PC-3 (cell line): Measurements from ENCODE around the gene SLC35F1. TPM values are rescaled to one million over a fixed set of nuclear protein-coding genes. Genes with fewer than 3 reads are reported as not detected.

Source experiments
- ATAC-seq: fragments of 200-7000 bp; cut with Tn5 transposase; 2 replicates; pipeline ENCODE4 v1.9.1; 2020; ENCODE audit warnings: mild to moderate bottlenecking, moderate library complexity
- BruUV-seq: library from RNA; stranded (reverse); fragments of 400-500 nt; replicated peaks from 2 replicates; lab custom pipeline; 2021; lab: Mats Ljungman, UMichigan
- CTCF ChIA-PET: fragments of 300-600 bp; sonication (Branson Sonifier 250); formaldehyde crosslinking; loops from one replicate; lab custom pipeline; 2022; ENCODE audit warnings: antibody characterized with exemption; lab: Charles Lee
- POLR2A ChIA-PET: fragments of 300-600 bp; sonication (Branson Sonifier 250); formaldehyde crosslinking; loops from one replicate; lab custom pipeline; 2022; ENCODE audit warnings: antibody characterized with exemption; ENCODE audit not compliant: unreplicated experiment; lab: Charles Lee
- DNase-seq: peaks from one replicate; pipeline ENCODE4 v3.0.0-alpha.2; 2015
- H2AFZ ChIP-seq: fragments of 300-600 bp; sonication (generic); 2 replicates; pipeline ENCODE4 v1.6.0; 2016; ENCODE audit warnings: antibody characterized with exemption, low read length
- H3F3A ChIP-seq: fragments of 300-600 bp; sonication (generic); one replicate; pipeline ENCODE4 v1.6.0; 2017; ENCODE audit warnings: antibody characterized with exemption, low read length, control low read depth, mild to moderate bottlenecking; ENCODE audit not compliant: unreplicated experiment
- H3K27ac ChIP-seq: fragments of 300-600 bp; sonication (generic); 2 replicates; pipeline ENCODE4 v1.5.1; 2016; ENCODE audit warnings: mild to moderate bottlenecking, low read length
- H3K27me3 ChIP-seq: fragments of 300-600 bp; sonication (generic); 2 replicates; pipeline ENCODE4 v1.6.1; 2016; ENCODE audit warnings: low read length, mixed read lengths
- H3K36me3 ChIP-seq: fragments of 300-600 bp; sonication (generic); 2 replicates; pipeline ENCODE4 v1.6.1; 2016; ENCODE audit warnings: low read depth, mixed run types, low read length, mixed read lengths
- H3K4me1 ChIP-seq: fragments of 300-600 bp; sonication (generic); 2 replicates; pipeline ENCODE4 v1.5.1; 2016; ENCODE audit warnings: low read length; ENCODE audit not compliant: insufficient read depth
- H3K4me2 ChIP-seq: fragments of 300-600 bp; sonication (generic); 2 replicates; pipeline ENCODE4 v1.6.0; 2016; ENCODE audit warnings: low read length
- H3K4me3 ChIP-seq: fragments of 300-600 bp; sonication (generic); 2 replicates; pipeline ENCODE4 v1.5.1; 2016; ENCODE audit warnings: mild to moderate bottlenecking, low read length, mixed read lengths
- H3K79me2 ChIP-seq: fragments of 300-600 bp; sonication (generic); 2 replicates; pipeline ENCODE4 v1.6.1; 2017; ENCODE audit warnings: low read length, mixed read lengths
- H3K9ac ChIP-seq: fragments of 300-600 bp; sonication (generic); 2 replicates; pipeline ENCODE4 v1.6.0; 2016; ENCODE audit warnings: mild to moderate bottlenecking, low read length
- H3K9me2 ChIP-seq: fragments of 300-600 bp; sonication (generic); replicated peaks from 2 replicates; pipeline ENCODE4 v1.6.1; 2016; ENCODE audit warnings: mixed run types, low read length, mixed read lengths
- H3K9me3 ChIP-seq: fragments of 300-600 bp; sonication (generic); 2 replicates; pipeline ENCODE4 v1.6.1; 2016; ENCODE audit warnings: low read length, mixed read lengths
- H4K20me1 ChIP-seq: fragments of 300-600 bp; sonication (generic); 2 replicates; pipeline ENCODE4 v1.6.1; 2016; ENCODE audit warnings: low read length, mixed read lengths
- CTCF ChIP-seq: fragments of 300-600 bp; sonication (generic); conservative IDR thresholded peaks from 2 replicates; pipeline ENCODE4 v1.5.1; 2017; ENCODE audit warnings: antibody characterized with exemption, low read depth, mild to moderate bottlenecking, low read length
- EZH2 ChIP-seq: fragments of 300-600 bp; sonication (generic); IDR thresholded peaks from one replicate; pipeline ENCODE4 v1.6.1; 2017; ENCODE audit warnings: antibody characterized with exemption, mild to moderate bottlenecking, low read length; ENCODE audit not compliant: unreplicated experiment
- EZH2phosphoT487 ChIP-seq: fragments of 300-600 bp; sonication (generic); IDR thresholded peaks from 2 replicates; pipeline ENCODE4 v1.6.1; 2018; ENCODE audit warnings: mild to moderate bottlenecking, antibody characterized with exemption, low read length, borderline replicate concordance
- intact Hi-C: fragments of 100-400 bp; cut with micrococcal nuclease; formaldehyde crosslinking; loops from 2 replicates; pipeline ENCODE4 v1.9.0; 2023
- total RNA-seq: library from RNA; depleted of rRNA; stranded (reverse); fragments of >200 nt; gene quantifications from 2 replicates; pipeline ENCODE4 v1.2.3, GENCODE V29; 2014

Gene SLC35F1
- total RNA-seq, 1 experiment from 2014 or later, result not detected

DNA sequence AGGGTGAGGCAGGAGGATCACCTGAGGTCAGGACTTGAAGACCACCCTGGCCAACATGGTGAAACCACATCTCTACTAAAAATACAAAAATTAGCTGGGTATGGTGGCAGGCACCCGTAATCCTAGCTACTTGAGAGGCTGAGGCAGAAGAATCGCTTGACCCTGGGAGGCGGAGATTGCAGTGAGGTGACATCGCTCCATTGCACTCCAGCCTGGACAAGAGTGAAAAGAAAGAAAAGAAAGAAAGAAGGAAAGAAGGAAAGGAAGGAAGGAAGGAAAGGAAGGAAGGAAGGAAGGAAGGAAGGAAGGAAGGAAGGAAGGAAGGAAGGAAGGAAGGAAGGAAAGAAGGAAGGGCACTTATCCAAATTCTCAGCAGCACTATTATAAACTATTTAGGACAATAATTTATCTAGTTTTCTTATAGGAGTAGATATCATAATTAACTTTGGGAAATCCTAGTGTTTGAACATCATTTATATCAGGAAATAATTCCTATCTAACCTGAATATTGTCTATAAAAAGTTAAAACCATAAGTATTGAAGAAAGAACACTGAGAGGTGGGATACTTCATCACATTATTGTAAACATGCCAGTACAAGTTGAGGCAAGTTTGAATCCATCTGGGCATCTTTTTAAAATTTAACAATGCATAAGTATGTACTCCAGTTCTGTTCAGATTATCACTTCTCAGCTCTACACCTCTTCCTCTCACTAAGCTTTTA, 305.5 kb downstream of the SLC35F1 start:
- POLR2A ChIA-PET, result no interaction called here

DNA sequence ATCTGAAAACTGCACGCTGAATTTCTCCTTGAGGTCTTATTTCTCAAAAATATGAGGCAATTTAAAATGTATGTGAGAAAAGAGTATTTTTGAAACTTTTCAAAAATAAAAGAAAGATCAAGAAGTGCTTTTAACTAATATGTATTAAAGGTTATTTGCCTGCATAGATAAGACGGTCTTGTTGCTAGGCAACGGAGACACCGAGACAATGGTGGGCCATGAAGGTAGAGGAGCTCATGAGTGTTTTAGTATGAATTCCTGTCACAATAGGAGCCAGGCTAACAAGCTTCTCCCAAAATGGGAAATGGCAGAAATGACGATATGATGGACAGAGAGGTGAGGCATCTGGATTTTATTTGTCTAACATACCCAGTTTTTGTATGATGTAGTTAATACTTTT, 308.2 kb downstream of the SLC35F1 start:
- TF ChIP-seq EZH2, result no peak
- TF ChIP-seq EZH2phosphoT487, result no peak
- TF ChIP-seq CTCF, result no peak
- Histone ChIP-seq H3F3A (no peaks in the 10 kb centered on the region), H3K27me3 (no peaks in the 10 kb centered on the region), H3K4me1 (no peaks in the 10 kb centered on the region), H3K4me3 (no peak overlapping the region), H3K4me2 (no peak overlapping the region), H3K9me3 (no peaks in the 10 kb centered on the region), H3K27ac (no peak overlapping the region), H2AFZ (no peak overlapping the region), H3K79me2 (no peaks in the 10 kb centered on the region), H3K9ac (no peak overlapping the region), H3K9me2 (no peaks in the 10 kb centered on the region), H4K20me1 (no peaks in the 10 kb centered on the region), H3K36me3 (no peaks in the 10 kb centered on the region)
- ChIA-PET CTCF (no interaction called here), POLR2A (no interaction called here)
- DNase-seq, result no peak
- BruUV-seq, result no TSS peak
- intact Hi-C loops, result no loop called here
- no peak for ATAC-seq

More for the DNA sequence above, 305.5 kb downstream of the SLC35F1 start:
- no peaks in the 10 kb centered on the region for H3K9me2 ChIP-seq
- ATAC-seq (no peak), DNase-seq (no peak)
- CTCF ChIA-PET, result no interaction called here
- H3K4me2 ChIP-seq, result no peak overlapping the region
- no peaks in the 10 kb centered on the region for H3F3A ChIP-seq
- intact Hi-C loops, result no loop called here
- H3K79me2 ChIP-seq, result no peaks in the 10 kb centered on the region
- H2AFZ ChIP-seq, result no peak overlapping the region
- H3K4me3 ChIP-seq, result no peak overlapping the region
- TF ChIP-seq CTCF (no peak), EZH2 (no peak), EZH2phosphoT487 (no peak)
- no peaks in the 10 kb centered on the region for H4K20me1 ChIP-seq
- H3K9me3 ChIP-seq, result no peaks in the 10 kb centered on the region
- no peak overlapping the region for H3K27ac ChIP-seq
- H3K36me3 ChIP-seq, result no peaks in the 10 kb centered on the region
- H3K27me3 ChIP-seq, result no peaks in the 10 kb centered on the region
- BruUV-seq, result no TSS peak
- H3K4me1 ChIP-seq, result no peaks in the 10 kb centered on the region
- H3K9ac ChIP-seq, result no peak overlapping the region

DNA sequence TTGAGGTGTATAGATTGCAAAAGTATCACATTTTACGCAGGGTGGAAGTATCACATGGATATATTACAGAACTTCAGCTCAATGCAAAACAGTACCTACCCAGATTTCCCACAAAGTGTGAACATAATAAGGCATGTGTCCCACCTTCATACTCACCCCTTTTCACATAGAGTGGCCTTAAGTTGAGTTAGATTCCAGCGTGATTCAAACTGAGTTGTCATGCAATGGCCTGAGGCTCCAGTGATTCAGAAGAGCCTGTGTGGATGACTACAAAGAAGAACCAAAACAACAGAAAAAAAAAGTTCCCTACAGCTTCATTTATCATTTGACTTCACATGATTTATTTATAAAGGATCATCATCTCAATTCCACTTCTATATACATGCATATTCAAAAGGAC, 309.7 kb downstream of the SLC35F1 start:
- Histone ChIP-seq H3K9ac (no peak overlapping the region), H2AFZ (no peak overlapping the region), H3F3A (no peaks in the 10 kb centered on the region), H3K27me3 (no peaks in the 10 kb centered on the region), H3K9me2 (no peaks in the 10 kb centered on the region), H3K79me2 (no peaks in the 10 kb centered on the region), H4K20me1 (no peaks in the 10 kb centered on the region), H3K4me2 (no peak overlapping the region), H3K4me1 (no peaks in the 10 kb centered on the region), H3K36me3 (no peaks in the 10 kb centered on the region), H3K4me3 (no peak overlapping the region), H3K27ac (no peak overlapping the region), H3K9me3 (no peaks in the 10 kb centered on the region)
- DNase-seq, result peak; percentile 50
- no TSS peak for BruUV-seq
- intact Hi-C loops, result no loop called here
- no peak for TF ChIP-seq EZH2
- TF ChIP-seq CTCF, result no peak
- no peak for TF ChIP-seq EZH2phosphoT487
- ChIA-PET CTCF (no interaction called here), POLR2A (no interaction called here)
- ATAC-seq, result 0 out of 2 replicates have a peak, but pooled peaks have one; percentile 22
